ENCODE results near the gene C2CD4D. TPM values are rescaled to one million over a fixed set of nuclear protein-coding genes. Genes with fewer than 3 reads are reported as not detected.

Gene C2CD4D
- total RNA-seq, 1 experiment from 2014 or later: 0.58 TPM

DNA sequence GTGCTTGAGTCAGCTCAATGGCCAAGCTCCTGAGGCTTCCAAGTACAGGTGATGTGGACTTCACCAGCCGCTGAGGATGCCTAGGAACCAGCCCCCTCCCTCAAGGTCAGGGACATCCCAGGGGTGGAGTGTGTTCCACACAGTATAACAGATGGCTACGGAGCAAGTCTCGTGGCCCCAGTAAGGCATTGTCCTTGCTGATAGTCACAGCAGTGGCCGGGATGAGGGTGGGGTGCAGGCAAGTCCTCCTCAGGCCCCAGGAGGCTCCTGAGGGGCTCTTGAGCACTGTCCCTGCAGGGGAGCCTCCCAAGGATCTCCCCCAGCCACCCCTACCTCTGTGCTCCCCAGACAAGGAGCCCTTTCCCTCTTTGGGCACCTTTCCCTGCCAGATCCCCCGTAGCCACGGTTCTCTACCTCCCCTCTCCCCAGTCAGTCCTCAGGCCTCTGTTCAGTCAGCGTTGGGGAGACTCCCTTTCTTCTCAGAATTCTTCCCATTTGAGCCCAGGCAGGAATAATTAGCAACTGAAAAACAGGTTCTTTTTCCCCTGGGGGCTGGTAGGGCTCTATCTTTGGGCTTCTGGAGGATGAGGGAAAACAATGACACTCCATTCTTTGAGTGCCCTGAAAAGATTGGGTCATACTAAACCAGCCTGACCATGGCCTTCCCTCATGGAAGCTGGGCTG, 21.0 kb upstream of the C2CD4D start:
- H2AFZ ChIP-seq (ENCODE audit: low read length): no peak overlapping the region
- no peaks in the 10 kb centered on the region for H3K79me2 ChIP-seq (ENCODE audit: low read length)
- no peaks in the 10 kb centered on the region for H3K36me3 ChIP-seq (ENCODE audit: low read depth, low read length)
- no peak overlapping the region for H3K9ac ChIP-seq (ENCODE audit: low read length)
- no peaks in the 10 kb centered on the region for H4K20me1 ChIP-seq (ENCODE audit: low read length)
- DNase-seq (no peak), ATAC-seq (no peak)
- TF ChIP-seq CTCF (conservative IDR thresholded peaks at IDR 0.05; ENCODE audit: low read depth, low read length): no peak
- TF ChIP-seq EZH2phosphoT487 (IDR thresholded peaks at IDR 0.05; ENCODE audit: borderline replicate concordance, low read length): no peak
- TF ChIP-seq EZH2 (IDR thresholded peaks at IDR 0.05; ENCODE audit: low read length, unreplicated experiment): no peak
- intact Hi-C loops (cut with micrococcal nuclease): no loop called here
- H3K4me2 ChIP-seq (ENCODE audit: low read length): no peak overlapping the region
- no peaks in the 10 kb centered on the region for H3F3A ChIP-seq (ENCODE audit: low read length, unreplicated experiment)
- BruUV-seq (replicated peaks): no TSS peak
- POLR2A ChIA-PET (ENCODE audit: unreplicated experiment): no interaction called here
- H3K4me3 ChIP-seq (ENCODE audit: low read length): no peak overlapping the region
- CTCF ChIA-PET: no interaction called here
- no peaks in the 10 kb centered on the region for H3K27me3 ChIP-seq (ENCODE audit: low read length)
- no peaks in the 10 kb centered on the region for H3K9me2 ChIP-seq (replicated peaks; ENCODE audit: low read length)
- no peak overlapping the region for H3K27ac ChIP-seq (ENCODE audit: low read length)
- no peaks in the 10 kb centered on the region for H3K9me3 ChIP-seq (ENCODE audit: low read length)
- no peaks in the 10 kb centered on the region for H3K4me1 ChIP-seq (ENCODE audit: insufficient read depth, low read length)

- Histone ChIP-seq H4K20me1 (ENCODE audit: low read length) (no peaks in the 10 kb centered on the region), H3K9me3 (ENCODE audit: low read length) (no peaks in the 10 kb centered on the region), H3K27ac (ENCODE audit: low read length) (no peak overlapping the region), H3F3A (ENCODE audit: low read length, unreplicated experiment) (no peaks in the 10 kb centered on the region), H3K36me3 (ENCODE audit: low read depth, low read length) (no peaks in the 10 kb centered on the region), H3K4me3 (ENCODE audit: low read length) (no peak overlapping the region), H3K27me3 (ENCODE audit: low read length) (no peaks in the 10 kb centered on the region), H3K9me2 (replicated peaks; ENCODE audit: low read length) (no peaks in the 10 kb centered on the region), H3K79me2 (ENCODE audit: low read length) (no peaks in the 10 kb centered on the region), H3K4me2 (ENCODE audit: low read length) (no peak overlapping the region), H2AFZ (ENCODE audit: low read length) (no peak overlapping the region), H3K9ac (ENCODE audit: low read length) (no peak overlapping the region), H3K4me1 (ENCODE audit: insufficient read depth, low read length) (no peaks in the 10 kb centered on the region)
- ChIA-PET CTCF (no interaction called here), POLR2A (ENCODE audit: unreplicated experiment) (interaction anchor here (0.6 kb wide), 1 partner anchor 413 kb away, joined by 9 read pairs; no protein-coding TSS in a partner anchor)
- BruUV-seq (replicated peaks): no TSS peak
- DNase-seq (no peak), ATAC-seq (no peak)
- intact Hi-C loops (cut with micrococcal nuclease): no loop called here
- no peak for TF ChIP-seq EZH2phosphoT487 (IDR thresholded peaks at IDR 0.05; ENCODE audit: borderline replicate concordance, low read length)
- TF ChIP-seq CTCF (conservative IDR thresholded peaks at IDR 0.05; ENCODE audit: low read depth, low read length): no peak
- no peak for TF ChIP-seq EZH2 (IDR thresholded peaks at IDR 0.05; ENCODE audit: low read length, unreplicated experiment)
Observed at GRCh38 chr1:151859891-151860293, 20.3 kb upstream of the C2CD4D start.

DNA sequence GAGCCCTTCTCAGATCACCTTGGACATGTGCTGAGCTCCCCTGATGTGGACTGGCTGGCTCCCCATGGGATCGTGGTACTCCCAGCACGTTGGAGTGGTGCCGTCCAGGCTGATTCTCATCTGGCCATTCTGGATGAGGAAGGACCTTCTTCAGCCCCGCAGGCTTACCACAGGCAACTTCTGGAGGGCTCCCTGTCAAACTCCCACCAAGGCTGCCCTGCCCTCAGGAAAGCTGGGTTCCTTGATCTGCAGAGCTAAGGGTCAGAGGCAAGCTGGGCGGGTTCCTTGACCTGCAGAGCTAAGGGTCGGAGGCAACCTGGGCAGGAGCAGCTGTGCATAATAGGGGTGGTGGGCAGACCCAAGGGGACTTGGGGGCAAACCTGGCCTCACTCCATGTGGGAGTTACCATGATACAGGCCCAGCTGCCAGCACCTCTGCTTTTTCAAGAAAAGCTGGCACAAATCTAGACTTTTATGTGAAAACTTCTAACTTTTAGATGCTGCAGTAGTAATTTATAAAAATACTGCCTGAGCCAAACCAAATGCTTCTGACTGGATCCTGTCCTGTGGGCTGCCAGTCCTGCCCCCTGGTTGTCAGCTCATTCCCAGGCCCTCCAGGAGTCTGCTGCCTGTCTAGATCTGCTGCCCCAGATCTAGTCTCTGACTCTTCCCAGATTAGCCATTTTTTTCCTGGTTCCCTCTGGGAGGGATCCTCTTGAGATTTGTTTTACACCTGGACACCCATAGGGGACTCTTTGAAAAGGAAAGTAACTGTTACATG, 19.5 kb upstream of the C2CD4D start:
- Histone ChIP-seq H3K4me1 (ENCODE audit: insufficient read depth, low read length) (no peaks in the 10 kb centered on the region), H3K4me2 (ENCODE audit: low read length) (no peak overlapping the region), H3K79me2 (ENCODE audit: low read length) (no peaks in the 10 kb centered on the region), H3K36me3 (ENCODE audit: low read depth, low read length) (no peaks in the 10 kb centered on the region), H2AFZ (ENCODE audit: low read length) (no peak overlapping the region), H3K27me3 (ENCODE audit: low read length) (no peaks in the 10 kb centered on the region), H3K9me3 (ENCODE audit: low read length) (no peaks in the 10 kb centered on the region), H3K9me2 (replicated peaks; ENCODE audit: low read length) (no peaks in the 10 kb centered on the region), H4K20me1 (ENCODE audit: low read length) (no peaks in the 10 kb centered on the region), H3K9ac (ENCODE audit: low read length) (no peak overlapping the region), H3K4me3 (ENCODE audit: low read length) (no peak overlapping the region), H3F3A (ENCODE audit: low read length, unreplicated experiment) (no peaks in the 10 kb centered on the region), H3K27ac (ENCODE audit: low read length) (no peak overlapping the region)
- no peak for DNase-seq
- intact Hi-C loops (cut with micrococcal nuclease): no loop called here
- TF ChIP-seq EZH2 (IDR thresholded peaks at IDR 0.05; ENCODE audit: low read length, unreplicated experiment): no peak
- no peak for TF ChIP-seq CTCF (conservative IDR thresholded peaks at IDR 0.05; ENCODE audit: low read depth, low read length)
- CTCF ChIA-PET: no interaction called here
- BruUV-seq (replicated peaks): no TSS peak
- POLR2A ChIA-PET (ENCODE audit: unreplicated experiment): interaction anchor here (0.6 kb wide), 1 partner anchor 412 kb away, joined by 9 read pairs; no protein-coding TSS in a partner anchor
- no peak for ATAC-seq
